ENCODE results near the gene ZNF599. TPM values are rescaled to one million over a fixed set of nuclear protein-coding genes. Genes with fewer than 3 reads are reported as not detected.
A peak's percentile ranks its signal among the peaks of the same experiment; 100 is the strongest.

ZNF599 gene
- total and polyA plus RNA-seq, 2 of the 13 experiments (the other 11 are each of a cell fraction or from before 2014, with no cell fraction given), result 5.8 to 7.3 TPM

- no peak for TF ChIP-seq RCOR2 (CRISPR knock-in tag; IDR thresholded peaks at IDR 0.05)
- no peak for TF ChIP-seq ZNF713 (CRISPR knock-in tag; IDR thresholded peaks at IDR 0.05)
- TF ChIP-seq ZNF12 (CRISPR knock-in tag; IDR thresholded peaks at IDR 0.05), result no peak
- TF ChIP-seq ETV5 (CRISPR knock-in tag; IDR thresholded peaks at IDR 0.05; ENCODE audit: borderline replicate concordance), result peak; percentile 76
- peak; percentile 92 for TF ChIP-seq IRF2 (CRISPR knock-in tag; IDR thresholded peaks at IDR 0.05)
- TF ChIP-seq REST (IDR thresholded peaks at IDR 0.05; ENCODE audit: borderline replicate concordance in 1 of 2, low read depth in 1 of 2, low read length in 2 of 2), result no peak
- TF ChIP-seq MAFF (IDR thresholded peaks at IDR 0.05; ENCODE audit: low read depth, low read length), result no peak
- TF ChIP-seq ZNF629 (CRISPR knock-in tag; conservative IDR thresholded peaks at IDR 0.05), result no peak
- 0 out of 2 replicates have a peak, but pooled peaks have one; percentile 15 for TF ChIP-seq ZBTB26 (CRISPR knock-in tag; IDR thresholded peaks at IDR 0.05; ENCODE audit: borderline replicate concordance)
- TF ChIP-seq ZSCAN29 (CRISPR knock-in tag; conservative IDR thresholded peaks at IDR 0.05), result no peak
- TF ChIP-seq ZNF230 (CRISPR knock-in tag; IDR thresholded peaks at IDR 0.05), result no peak
- TF ChIP-seq ZNF569 (CRISPR knock-in tag; IDR thresholded peaks at IDR 0.05; ENCODE audit: borderline replicate concordance), result no peak
- no peak for TF ChIP-seq TEAD2 (CRISPR knock-in tag; IDR thresholded peaks at IDR 0.05)
- peak; percentile 67 to 86 for TF ChIP-seq POLR2A (IDR thresholded peaks at IDR 0.05; ENCODE audit: insufficient read depth in 1 of 2, low read depth in 2 of 2, low read length in 2 of 2)
- TF ChIP-seq ZSCAN25 (CRISPR knock-in tag; IDR thresholded peaks at IDR 0.05), result no peak
- no peak for TF ChIP-seq CENPX (CRISPR knock-in tag; IDR thresholded peaks at IDR 0.05)
- TF ChIP-seq ZNF224 (CRISPR knock-in tag; IDR thresholded peaks at IDR 0.05), result peak; percentile 58; the same call in 1 of the 2 replicates
- peak; percentile 83; the same call in 1 of the 2 replicates for TF ChIP-seq ZNF776 (CRISPR knock-in tag; IDR thresholded peaks at IDR 0.05)
- TF ChIP-seq KLF12 (CRISPR knock-in tag; IDR thresholded peaks at IDR 0.05; ENCODE audit: borderline replicate concordance), result 0 out of 2 replicates have a peak, but pooled peaks have one; percentile 88
- TF ChIP-seq ZNF484 (CRISPR knock-in tag; IDR thresholded peaks at IDR 0.05; ENCODE audit: borderline replicate concordance, low read depth), result 0 out of 2 replicates have a peak, but pooled peaks have one; percentile 41
- peak; percentile 99 for TF ChIP-seq GABPB1 (CRISPR knock-in tag; IDR thresholded peaks at IDR 0.05)
- no peak for TF ChIP-seq LBX2 (CRISPR knock-in tag; IDR thresholded peaks at IDR 0.05; ENCODE audit: borderline replicate concordance)
- no peak for TF ChIP-seq FOXP4 (CRISPR knock-in tag; IDR thresholded peaks at IDR 0.05)
Measured at GRCh38 chr19:34772697-34773554, at the start of gene ZNF599 (continued).

Measured in HepG2 (cell line).